Rectal smooth muscle tissue (tissue), 1 donor: ENCODE measurements around the gene THEMIS.

ENCODE experiments used
- H3K27ac ChIP-seq: one replicate; pipeline ENCODE4 v1.7.0; 2013; ENCODE audit warnings: low read depth, low read length, inconsistent platforms
- H3K27me3 ChIP-seq: one replicate; pipeline ENCODE4 v1.7.0; 2013; ENCODE audit warnings: low read length; ENCODE audit not compliant: control insufficient read depth, insufficient read depth
- H3K36me3 ChIP-seq: one replicate; pipeline ENCODE4 v1.7.0; 2013; ENCODE audit warnings: low read length; ENCODE audit not compliant: control insufficient read depth, insufficient read depth
- H3K4me1 ChIP-seq: one replicate; pipeline ENCODE4 v1.7.0; 2013; ENCODE audit warnings: low read length; ENCODE audit not compliant: control insufficient read depth, insufficient read depth
- H3K4me3 ChIP-seq: one replicate; pipeline ENCODE4 v1.7.0; 2013; ENCODE audit warnings: low read length
- H3K9ac ChIP-seq: one replicate; pipeline ENCODE4 v1.7.0; 2013; ENCODE audit warnings: low read length

THEMIS gene

DNA sequence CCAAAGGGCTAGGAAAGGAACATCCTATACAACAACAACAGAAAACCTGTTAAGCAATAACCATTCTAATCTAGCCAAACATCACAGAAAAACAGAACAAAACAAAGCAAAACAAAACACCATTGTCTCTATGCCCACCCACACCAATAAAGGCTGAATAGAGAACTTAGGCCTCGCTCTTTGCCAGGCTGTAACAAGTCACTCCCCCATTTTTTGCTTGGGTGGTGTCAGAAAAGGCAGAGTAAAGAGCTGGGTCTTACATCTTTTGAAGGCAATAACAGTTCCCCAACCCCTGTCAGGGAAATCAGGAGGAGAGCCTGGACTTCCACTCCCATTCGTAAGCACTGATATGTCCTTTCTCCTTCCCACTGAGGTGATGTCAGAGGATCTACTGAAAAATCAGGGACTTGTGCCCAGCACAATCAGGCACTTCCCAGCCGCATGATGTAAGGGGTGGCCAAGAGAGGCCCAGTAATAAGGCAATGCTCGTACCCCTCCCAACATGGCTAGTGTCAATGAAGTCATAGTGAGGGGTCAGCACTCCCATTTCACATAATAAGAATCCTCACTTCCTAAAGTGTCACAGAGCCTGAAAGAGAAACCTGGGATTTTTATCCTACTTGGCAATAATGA, 31.0 kb downstream of the THEMIS start:
- H3K36me3 ChIP-seq: no peaks in the 10 kb centered on the region
- no peak overlapping the region for H3K9ac ChIP-seq
- H3K4me3 ChIP-seq: no peak overlapping the region
- H3K27me3 ChIP-seq: no peaks in the 10 kb centered on the region
- no peak overlapping the region for H3K27ac ChIP-seq
- H3K4me1 ChIP-seq: no peaks in the 10 kb centered on the region

DNA sequence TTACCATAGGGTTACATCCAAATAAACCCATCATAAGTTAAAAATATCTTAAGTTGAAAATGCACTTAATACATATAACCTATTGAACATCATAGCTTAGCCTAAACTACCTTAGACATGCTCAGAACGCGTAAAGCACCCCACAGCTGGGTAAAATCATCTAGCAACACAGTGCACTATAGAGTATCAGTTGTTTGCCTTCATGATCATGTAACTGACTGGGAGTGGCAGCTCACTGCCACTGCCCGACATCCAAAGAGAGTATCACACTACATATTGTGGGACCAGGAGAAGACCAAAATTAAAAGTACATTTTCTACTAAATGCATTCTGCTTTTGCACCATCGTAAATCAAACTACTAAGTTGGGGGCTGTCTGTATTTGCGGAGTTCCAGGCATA, 31.7 kb downstream of the THEMIS start:
- Histone ChIP-seq H3K27ac (no peak overlapping the region), H3K4me3 (no peak overlapping the region), H3K36me3 (no peaks in the 10 kb centered on the region), H3K9ac (no peak overlapping the region), H3K27me3 (no peaks in the 10 kb centered on the region), H3K4me1 (no peaks in the 10 kb centered on the region)

- Histone ChIP-seq H3K27ac (no peak overlapping the region), H3K4me3 (no peak overlapping the region), H3K36me3 (no peaks in the 10 kb centered on the region), H3K4me1 (no peaks in the 10 kb centered on the region), H3K9ac (no peak overlapping the region), H3K27me3 (no peaks in the 10 kb centered on the region)
Observed at GRCh38 chr6:127868338-127868737, 32.5 kb downstream of the THEMIS start.

DNA sequence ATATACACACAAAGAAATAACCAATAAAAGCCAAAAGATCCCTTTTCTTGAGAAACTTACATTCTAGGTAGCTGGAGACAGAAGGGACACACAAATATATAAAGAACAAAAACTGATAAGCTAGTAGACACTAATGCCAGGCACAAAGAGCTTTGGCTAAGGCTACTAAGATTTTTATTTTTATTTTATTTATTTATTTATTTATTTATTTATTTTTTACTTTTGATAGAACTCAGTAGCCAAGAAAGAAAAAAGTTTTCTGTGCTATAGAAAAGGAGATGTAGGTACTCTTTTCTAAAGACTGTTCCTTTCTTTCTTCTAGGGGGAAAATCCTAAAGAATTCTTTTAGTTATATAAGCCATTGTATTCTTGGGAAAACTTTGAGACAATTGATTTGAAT, 34.1 kb downstream of the THEMIS start:
- H3K4me1 ChIP-seq: no peaks in the 10 kb centered on the region
- no peaks in the 10 kb centered on the region for H3K36me3 ChIP-seq
- no peak overlapping the region for H3K27ac ChIP-seq
- H3K4me3 ChIP-seq: no peak overlapping the region
- H3K9ac ChIP-seq: no peak overlapping the region
- H3K27me3 ChIP-seq: no peaks in the 10 kb centered on the region

GRCh38 chr6:127865108-127865507, 35.8 kb downstream of the THEMIS start:
- no peak overlapping the region for H3K4me3 ChIP-seq
- H3K27me3 ChIP-seq: no peaks in the 10 kb centered on the region
- no peaks in the 10 kb centered on the region for H3K4me1 ChIP-seq
- no peaks in the 10 kb centered on the region for H3K36me3 ChIP-seq
- no peak overlapping the region for H3K27ac ChIP-seq
- no peak overlapping the region for H3K9ac ChIP-seq

DNA sequence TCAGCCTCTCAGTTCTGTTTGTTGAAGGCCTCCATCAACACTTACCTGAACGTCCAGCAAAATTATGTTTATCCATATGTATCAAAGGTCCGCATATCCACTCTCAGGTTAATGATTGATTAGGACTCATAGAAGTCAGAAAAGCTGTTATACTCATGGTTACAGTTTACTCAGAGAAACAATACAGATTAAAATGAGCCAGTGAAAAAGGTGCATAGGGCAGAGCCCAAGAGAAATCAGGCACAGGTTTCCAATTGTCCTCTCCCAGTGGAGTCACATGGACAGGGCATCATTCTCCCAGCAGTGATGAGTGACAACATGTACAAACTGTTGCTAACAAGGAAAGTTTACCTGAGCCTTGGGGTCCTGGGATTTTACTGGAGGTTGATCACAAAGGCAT, 36.2 kb downstream of the THEMIS start:
- no peak overlapping the region for H3K27ac ChIP-seq

DNA sequence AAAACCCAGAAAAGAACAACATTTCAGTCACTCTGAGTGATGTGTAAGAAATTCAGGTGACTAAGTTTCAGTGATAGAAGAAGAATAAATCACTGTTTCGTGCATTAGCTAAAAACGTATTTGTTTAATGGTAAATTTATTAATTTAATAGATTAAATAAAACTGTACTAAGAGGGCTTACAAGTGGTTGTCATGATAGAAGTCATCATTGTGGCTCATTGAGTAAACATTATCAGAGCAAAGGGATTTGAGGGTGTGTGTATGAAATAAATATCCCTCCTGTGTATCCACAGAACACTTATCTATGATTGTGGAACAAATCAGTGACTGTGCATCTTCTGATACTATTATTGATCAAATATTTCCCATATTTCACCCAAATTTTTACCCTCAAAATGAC, 40.1 kb downstream of the THEMIS start:
- Histone ChIP-seq H3K36me3 (no peaks in the 10 kb centered on the region), H3K4me3 (no peak overlapping the region), H3K4me1 (no peaks in the 10 kb centered on the region), H3K9ac (no peak overlapping the region), H3K27ac (no peak overlapping the region), H3K27me3 (no peaks in the 10 kb centered on the region)

More for the DNA sequence above, 36.2 kb downstream of the THEMIS start:
- Histone ChIP-seq H3K9ac (no peak overlapping the region), H3K4me1 (no peaks in the 10 kb centered on the region), H3K4me3 (no peak overlapping the region), H3K36me3 (no peaks in the 10 kb centered on the region), H3K27me3 (no peaks in the 10 kb centered on the region)

DNA sequence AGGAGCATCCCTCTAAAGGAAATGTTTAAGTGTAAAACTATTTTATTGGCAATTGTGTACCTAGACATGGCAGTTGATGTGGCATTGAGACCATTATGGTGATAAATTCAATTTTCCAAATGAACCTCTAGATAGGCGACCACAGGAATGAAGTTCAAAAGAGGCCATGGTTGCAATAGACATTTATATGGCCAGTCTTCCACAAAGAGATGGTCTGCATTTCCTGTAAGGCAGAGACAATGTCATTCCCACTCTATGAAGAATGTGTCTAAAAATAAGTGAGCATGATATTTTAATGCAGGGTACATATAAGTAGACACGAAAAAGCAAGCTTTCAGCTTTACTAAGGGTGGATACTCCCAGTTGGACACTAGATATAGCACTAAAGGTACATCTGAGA, 40.9 kb downstream of the THEMIS start:
- H3K36me3 ChIP-seq: no peaks in the 10 kb centered on the region
- no peaks in the 10 kb centered on the region for H3K4me1 ChIP-seq
- H3K27me3 ChIP-seq: no peaks in the 10 kb centered on the region

GRCh38 chr6:127858727-127859391, 42.0 kb downstream of the THEMIS start:
- no peak overlapping the region for H3K4me3 ChIP-seq
- H3K4me1 ChIP-seq: no peaks in the 10 kb centered on the region
- no peak overlapping the region for H3K27ac ChIP-seq
- no peaks in the 10 kb centered on the region for H3K27me3 ChIP-seq
- no peak overlapping the region for H3K9ac ChIP-seq
- no peaks in the 10 kb centered on the region for H3K36me3 ChIP-seq

More for the DNA sequence above, 40.9 kb downstream of the THEMIS start:
- Histone ChIP-seq H3K4me3 (no peak overlapping the region), H3K9ac (no peak overlapping the region), H3K27ac (no peak overlapping the region)

DNA sequence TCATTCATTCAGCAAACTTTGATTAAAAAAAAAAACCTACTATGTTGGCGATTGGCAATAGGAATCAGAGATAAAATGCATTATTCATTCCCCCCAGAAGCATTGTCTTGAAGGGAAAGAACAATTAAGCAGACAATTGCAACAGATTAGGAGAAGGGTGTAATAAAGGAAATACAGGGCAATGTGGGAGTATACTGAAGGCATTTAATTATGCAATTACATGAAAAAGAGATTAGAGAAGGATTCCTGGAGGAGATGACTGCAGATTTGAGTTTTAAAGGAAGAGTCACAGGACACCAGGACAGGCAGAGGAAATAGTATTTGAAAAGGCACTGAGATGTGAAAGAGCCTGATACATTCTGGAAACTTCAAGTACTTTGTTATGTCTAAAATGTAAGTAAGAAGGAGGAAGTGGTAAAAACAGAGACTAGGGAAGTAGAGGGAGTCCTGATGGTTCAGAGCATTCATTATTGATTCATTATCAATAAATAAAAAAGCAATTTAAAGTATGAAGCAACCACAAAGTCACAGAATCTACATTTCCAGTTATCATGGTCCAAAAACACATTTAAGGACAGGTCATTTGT, 43.7 kb downstream of the THEMIS start:
- H3K36me3 ChIP-seq: no peaks in the 10 kb centered on the region
- H3K4me3 ChIP-seq: no peak overlapping the region
- no peak overlapping the region for H3K27ac ChIP-seq
- no peaks in the 10 kb centered on the region for H3K4me1 ChIP-seq
- no peaks in the 10 kb centered on the region for H3K27me3 ChIP-seq
- H3K9ac ChIP-seq: no peak overlapping the region

DNA sequence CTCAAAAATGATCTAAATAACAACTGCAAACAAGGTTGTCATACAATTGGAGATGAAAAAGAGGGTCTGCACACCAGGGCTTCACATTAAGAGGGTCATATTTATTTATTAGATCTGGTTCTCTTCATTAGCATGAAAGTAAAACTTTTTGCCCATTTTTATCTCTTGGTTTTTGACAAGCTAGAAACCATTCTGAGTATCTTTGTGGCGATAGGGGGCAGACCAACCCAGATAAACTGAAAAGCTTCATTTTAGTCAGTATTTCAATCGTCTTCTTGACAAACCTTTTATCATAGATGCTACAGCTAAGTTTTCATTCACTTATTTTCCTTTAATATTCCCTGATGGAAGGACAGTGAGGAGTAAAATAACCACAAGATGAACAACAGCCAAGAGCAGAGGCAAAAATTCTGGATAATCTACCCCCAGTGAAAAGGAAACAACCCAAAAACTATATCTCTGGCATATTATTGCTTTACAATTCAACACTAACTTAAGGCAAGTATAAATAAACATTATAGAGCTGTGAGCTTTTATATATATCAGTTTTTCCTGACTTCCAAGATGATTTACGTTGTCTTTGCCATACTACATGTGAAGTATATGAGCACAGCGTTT, 45.2 kb downstream of the THEMIS start:
- no peak overlapping the region for H3K4me3 ChIP-seq
- no peaks in the 10 kb centered on the region for H3K36me3 ChIP-seq
- H3K4me1 ChIP-seq: no peaks in the 10 kb centered on the region
- H3K9ac ChIP-seq: no peak overlapping the region
- no peak overlapping the region for H3K27ac ChIP-seq
- no peaks in the 10 kb centered on the region for H3K27me3 ChIP-seq

DNA sequence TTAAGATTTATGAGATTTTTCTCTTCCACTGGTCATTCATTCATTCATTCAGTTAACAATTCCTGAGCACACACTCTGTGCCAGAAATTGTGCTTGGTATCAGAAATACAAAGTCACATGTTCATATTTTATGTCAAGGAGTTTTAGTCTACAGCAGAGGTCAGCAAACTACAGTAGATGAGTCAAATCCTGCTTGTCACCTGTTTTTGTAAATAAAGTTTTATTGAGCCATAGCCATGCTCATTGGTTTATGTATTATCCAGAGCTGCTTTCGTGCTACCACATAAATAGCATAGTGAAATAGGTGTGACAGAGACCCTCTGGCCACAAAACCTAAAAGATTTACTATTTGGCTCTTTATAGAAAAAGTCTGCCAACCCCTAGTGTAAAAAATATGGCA, 46.8 kb downstream of the THEMIS start:
- no peak overlapping the region for H3K9ac ChIP-seq
- no peaks in the 10 kb centered on the region for H3K36me3 ChIP-seq
- H3K27ac ChIP-seq: no peak overlapping the region
- H3K4me3 ChIP-seq: no peak overlapping the region
- H3K4me1 ChIP-seq: no peaks in the 10 kb centered on the region
- no peaks in the 10 kb centered on the region for H3K27me3 ChIP-seq
